HG02852 (cell line): ENCODE results near the gene EFNB2.

ENCODE experiments used
- ATAC-seq: cut with Tn5 transposase; IDR thresholded peaks from one replicate; pipeline ENCODE4 v1.9.1; 2021; ENCODE audit warnings: mild to moderate bottlenecking, moderate library complexity; ENCODE audit not compliant: unreplicated experiment

Gene EFNB2

DNA sequence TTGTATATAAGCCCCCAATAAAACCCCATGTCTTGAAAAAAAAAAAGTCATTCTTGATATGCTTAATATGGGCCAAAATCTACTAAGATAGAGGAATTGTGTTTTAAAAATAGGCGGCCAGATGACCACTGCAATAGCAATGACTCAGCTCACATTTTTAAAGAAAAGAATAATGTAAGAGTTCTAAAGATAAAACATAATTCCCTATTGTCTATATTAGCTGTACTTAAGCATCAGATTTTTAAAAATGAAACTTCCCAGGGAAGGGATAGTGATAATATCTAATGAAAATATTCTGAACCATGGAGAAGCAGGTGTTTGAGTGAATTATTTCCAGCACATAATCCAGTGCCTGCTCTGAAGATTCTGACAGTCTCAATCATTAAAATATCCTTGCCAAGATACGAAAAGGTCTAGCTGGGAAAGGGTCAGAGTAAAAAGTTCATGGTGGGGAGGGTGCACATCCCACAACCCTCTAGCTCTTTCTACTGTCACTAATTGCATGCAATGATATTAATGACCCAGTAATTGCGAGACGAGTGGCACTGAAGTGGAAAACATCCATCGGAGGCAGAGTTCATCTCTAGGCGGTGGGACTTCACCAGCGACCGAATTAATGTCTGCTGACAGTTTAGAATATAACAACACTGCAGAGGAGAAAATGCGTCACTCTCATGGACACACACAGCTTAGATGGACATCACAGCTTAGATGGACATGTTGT is 31.6 kb downstream of the EFNB2 start:
- ATAC-seq = no peak

- no peak for ATAC-seq
Observed at GRCh38 chr13:106503272-106503671, 32.2 kb downstream of the EFNB2 start.

DNA sequence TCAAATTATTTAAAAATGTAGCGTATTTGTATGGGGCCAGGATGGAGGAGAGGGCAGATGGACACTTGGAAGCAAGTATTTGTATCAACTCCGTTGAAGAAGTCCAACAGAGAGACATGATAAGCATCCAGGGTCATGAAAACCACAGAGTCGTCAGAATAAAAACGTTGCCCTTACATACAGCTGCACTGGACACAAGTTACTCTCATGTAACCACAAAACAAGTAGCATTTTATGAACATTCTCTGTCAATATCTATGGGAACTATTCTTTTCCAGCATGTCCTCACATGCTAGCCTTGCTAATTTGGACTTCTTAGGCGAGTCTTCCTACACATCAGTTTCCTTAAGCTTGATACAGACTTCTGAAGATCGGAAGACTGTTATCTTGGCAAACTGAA is 35.0 kb downstream of the EFNB2 start:
- ATAC-seq = no peak

GRCh38 chr13:106499896-106500295 is 35.6 kb downstream of the EFNB2 start:
- peak; percentile 48 for ATAC-seq

DNA sequence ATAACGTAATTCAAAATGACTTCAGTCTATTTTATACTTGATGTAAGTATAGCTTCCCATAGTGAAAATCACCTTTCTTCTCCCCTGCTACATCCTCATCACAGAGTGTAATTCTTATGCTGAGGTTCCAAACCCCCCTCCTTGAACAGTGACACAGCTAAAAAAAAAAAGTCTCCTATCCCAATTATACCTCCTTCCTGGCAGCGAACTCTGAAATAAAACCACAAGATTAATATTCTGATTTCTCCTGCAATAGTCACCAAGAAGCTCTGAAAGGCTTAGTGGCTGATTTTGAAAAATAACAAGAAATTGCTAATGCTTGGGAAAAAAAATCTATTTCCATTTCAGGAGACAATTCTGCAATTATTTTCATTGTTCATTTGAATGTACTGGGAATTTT is 36.3 kb downstream of the EFNB2 start:
- no peak for ATAC-seq

DNA sequence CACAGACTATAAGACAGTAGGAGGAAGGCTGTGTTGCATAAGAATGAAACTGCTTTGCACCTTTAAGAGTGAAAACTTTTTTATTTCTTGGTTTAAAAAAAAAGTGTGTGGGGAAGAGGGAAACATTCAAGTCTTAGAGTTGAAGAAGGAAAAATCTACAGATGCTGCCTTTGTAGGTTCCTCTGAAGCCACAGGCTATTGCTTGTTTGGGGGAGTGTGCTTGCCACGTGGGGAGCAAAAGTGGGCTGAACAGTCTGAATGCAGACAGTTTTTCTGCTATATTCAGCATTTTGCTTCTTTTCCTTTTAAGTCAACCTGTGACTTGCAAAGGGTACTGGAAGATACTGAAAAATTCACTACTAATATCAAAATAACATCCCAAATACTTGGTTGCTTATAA is 36.9 kb downstream of the EFNB2 start:
- ATAC-seq = no peak

DNA sequence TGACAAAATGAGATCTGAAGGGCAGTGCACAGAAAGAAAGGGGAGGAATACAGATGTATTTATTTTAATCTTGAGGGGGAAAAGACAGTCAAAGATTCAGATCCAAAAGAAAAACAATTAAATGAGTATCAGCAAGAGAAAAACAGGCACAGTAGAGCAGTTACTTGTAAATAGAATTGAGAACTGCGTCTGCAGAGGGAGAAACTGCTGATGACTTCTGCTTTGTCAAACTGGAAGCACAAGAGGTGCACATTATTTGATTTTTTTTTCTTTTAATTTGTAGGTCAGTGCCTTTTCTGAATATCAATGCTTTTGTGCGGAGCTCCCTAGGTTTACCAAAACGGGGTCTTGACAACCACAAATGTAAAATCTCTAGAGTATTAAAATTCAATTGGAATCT is 37.3 kb downstream of the EFNB2 start:
- no peak for ATAC-seq

DNA sequence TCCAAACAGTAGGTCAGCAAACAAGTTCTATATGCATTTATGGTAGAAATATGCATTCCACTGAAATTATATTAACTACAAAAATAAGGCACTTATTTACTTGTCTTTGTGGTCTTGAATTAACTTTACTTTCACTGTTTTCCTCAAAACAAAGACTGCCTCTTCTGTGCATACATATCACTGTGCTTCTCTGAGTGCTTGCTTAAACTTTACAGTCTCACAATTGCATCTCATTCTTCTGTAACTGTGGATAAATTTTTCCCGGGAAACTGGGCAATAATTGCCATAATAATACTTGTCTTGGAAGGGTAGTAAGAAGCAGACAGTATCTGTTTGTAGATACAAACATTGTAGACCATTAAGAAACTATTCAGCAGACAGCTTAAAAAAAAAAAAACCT is 38.4 kb downstream of the EFNB2 start:
- no peak for ATAC-seq

GRCh38 chr13:106496072-106496997 is 39.1 kb downstream of the EFNB2 start:
- ATAC-seq = no peak

GRCh38 chr13:106494936-106495335 is 40.5 kb downstream of the EFNB2 start:
- ATAC-seq = no peak

DNA sequence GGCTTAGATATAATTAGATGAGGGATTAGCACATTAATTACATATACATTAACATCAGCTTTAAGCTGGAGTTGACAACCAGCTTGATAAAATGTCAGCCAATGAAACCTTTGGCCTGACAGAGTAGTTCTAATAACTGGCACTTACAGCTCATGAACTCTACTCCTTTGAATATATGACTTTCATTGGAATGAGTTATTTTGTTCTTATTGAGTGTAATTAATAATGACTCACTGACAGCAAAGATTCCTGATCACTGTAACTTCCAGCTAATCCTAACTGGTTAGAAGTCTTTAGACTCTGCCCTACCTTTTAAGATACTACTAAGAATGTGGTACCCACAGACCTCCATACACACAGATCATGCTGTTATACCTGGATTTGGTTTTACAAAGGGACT is 41.0 kb downstream of the EFNB2 start:
- no peak for ATAC-seq

DNA sequence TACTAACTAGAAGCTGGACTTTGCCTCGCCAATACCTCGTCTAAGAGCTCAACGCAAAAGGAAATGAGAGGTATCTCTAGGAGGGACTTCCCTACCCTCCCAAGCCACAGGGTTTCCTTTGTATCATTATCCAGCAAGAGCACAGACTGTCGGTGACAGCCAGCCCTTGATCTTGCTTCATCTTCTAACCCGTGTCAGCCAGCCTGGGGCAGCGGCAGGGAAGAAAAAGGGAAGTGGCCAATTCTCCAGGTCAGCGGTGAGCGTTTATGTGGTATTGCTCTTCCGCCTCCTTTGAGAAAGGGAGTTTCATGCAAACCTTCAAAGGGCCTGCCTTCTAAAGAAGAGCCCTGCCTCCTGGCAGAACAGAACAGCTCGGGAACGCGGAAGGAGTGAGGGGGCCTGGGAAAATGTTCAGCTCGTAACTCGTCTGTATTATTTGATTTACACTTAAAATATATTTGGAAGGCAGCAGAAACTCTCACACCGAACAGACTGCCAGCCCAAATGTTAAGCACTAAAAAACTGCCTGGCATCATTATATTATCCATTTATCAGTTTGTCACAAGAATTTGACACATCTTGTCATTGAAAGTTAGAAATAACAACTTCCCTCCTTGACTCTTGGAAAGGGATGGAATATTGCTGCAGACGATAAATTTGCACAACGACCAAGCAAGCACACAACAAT is 41.8 kb downstream of the EFNB2 start:
- ATAC-seq = peak; percentile 82

DNA sequence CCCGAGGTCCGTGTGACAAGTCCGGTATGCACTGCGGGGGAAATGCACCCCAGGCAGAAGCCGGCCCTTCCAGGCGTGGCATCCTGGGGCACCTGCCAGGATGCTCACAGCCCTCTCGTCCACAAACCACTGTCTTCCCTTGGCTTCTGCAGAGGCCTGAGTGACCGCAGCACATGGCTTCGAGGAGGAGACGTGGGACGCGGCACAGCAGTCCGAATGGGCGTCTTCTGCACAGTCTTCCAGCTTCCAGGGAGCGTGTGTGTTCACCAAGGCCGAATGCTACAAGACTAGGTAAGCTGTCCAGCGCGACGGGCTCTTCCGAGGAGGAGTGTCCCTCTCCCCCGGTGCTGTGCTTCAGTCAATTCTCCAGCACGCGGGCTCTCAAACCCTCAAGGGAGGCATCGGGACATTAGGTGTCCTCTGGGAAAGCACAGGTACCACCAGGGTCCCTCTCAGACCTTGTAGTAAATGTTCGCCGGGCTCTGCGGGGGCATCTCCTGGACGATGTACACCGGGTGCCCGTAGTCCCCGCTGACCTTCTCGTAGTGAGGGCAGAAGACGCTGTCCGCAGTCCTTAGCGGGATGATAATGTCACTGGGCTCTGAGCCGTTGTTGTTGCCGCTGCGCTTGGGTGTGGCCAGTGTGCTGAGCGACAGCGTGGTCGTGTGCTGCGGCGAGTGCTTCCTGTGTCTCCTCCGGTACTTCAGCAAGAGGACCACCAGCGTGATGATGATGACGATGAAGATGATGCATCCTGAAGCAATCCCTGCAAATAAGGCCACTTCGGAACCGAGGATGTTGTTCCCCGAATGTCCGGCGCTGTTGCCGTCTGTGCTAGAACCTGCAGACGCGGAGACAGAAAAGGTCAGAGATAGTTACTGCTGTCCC is 42.6 kb downstream of the EFNB2 start:
- no peak for ATAC-seq

- no peak for ATAC-seq
Observed at GRCh38 chr13:106491928-106492587, 43.4 kb downstream of the EFNB2 start.

DNA sequence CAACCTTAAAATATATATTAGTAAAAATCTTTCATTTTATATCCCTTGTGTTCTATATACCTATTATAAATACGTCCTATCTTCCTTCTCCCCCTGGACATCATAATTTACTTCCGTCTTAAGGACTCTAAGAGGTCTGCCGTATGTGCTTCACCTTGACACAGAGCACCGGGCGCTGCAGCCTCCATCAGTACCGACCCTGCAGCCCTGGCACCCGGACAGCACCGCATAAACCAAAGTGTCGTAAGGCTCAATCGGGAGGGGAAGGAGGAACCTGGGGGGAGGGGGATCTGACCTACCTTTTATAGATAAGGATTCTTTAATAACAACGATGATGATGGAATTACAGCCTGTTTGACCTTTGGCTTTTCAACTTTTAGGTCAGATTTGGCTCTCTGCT is 44.0 kb downstream of the EFNB2 start:
- no peak for ATAC-seq

DNA sequence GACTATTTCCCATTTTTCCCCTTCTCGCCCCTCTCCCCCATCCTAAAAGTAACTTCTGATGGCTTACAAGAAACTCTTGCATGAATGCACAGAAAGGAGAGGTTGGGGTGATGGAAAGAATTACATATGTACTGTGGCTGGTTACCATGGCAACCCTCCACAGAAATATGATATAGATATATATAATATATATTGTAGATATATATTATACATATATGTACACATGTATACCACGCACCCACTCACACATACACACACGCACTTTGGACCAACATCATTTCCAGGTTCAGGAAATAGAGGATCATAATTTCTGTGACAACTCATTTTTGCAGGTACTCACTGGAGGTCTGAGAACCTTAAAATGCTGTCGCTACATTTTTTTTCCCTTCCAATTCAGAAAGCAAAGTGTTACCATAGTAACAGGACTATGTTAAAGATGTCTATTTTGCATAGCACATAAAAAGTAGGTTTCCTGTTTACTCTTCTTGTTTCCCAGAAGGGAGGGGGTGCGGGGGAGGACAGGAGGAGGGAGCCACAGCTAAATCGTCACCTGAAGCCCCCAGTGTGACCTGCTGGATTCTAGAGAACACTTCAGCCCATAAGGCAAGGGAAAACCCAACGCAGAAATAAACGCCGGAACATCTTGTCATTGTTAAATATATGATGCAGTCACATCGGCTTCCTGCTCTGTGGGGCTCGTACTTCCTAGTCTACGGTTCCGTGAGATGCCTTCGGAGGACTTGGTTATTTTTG is 44.7 kb downstream of the EFNB2 start:
- ATAC-seq = peak; percentile 28

- no peak for ATAC-seq
Observed at GRCh38 chr13:106489849-106490568, 45.5 kb downstream of the EFNB2 start.

DNA sequence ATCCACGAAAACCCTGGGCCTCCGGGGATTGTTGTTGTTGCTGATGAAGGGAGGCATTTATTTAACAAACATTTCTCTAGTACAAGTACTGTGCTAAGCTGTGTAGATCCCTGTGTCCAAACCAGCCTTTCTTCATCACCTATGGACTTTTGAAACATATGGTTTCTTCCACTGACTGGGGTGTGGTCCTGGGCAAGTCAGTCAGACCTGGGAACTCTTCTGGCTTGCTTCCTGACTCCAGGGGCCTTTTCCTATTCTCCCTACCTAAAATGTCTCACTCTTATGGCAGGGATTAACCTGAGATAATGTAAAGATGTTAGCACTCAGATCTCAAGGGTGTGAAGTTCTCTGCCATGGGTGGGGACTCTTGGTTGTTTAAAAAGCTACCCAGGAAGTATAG is 46.8 kb downstream of the EFNB2 start:
- ATAC-seq = no peak

- ATAC-seq = no peak
Observed at GRCh38 chr13:106488076-106488475, 47.4 kb downstream of the EFNB2 start.
